GM04503 (cell line): ENCODE results near the gene TIFAB.
A peak's percentile ranks its signal among the peaks of the same experiment; 100 is the strongest.

Experiments used
- DNase-seq: peaks from one replicate; pipeline ENCODE4 v3.0.0-alpha.2; 2012; ENCODE audit warnings: low read depth

Gene TIFAB

GRCh38 chr5:135458356-135458755 is 6.2 kb upstream of the TIFAB start:
- no peak for DNase-seq

- DNase-seq, result no peak
These were observed 5.4 kb upstream of the TIFAB start for GRCh38 chr5:135457424-135458071.

- peak; percentile 54 for DNase-seq
These were observed 4.3 kb upstream of the TIFAB start for GRCh38 chr5:135456238-135457099.

- DNase-seq, result no peak
These were observed 3.7 kb upstream of the TIFAB start for GRCh38 chr5:135455876-135456237.

GRCh38 chr5:135454946-135455345 is 2.8 kb upstream of the TIFAB start:
- no peak for DNase-seq

- DNase-seq, result no peak
These were observed 1.5 kb upstream of the TIFAB start for GRCh38 chr5:135453613-135454012.

GRCh38 chr5:135451581-135452320 is 400 bp downstream of the TIFAB start:
- DNase-seq, result no peak

GRCh38 chr5:135450952-135451351 is 1.2 kb downstream of the TIFAB start:
- DNase-seq, result no peak

- DNase-seq, result no peak
These were observed 1.8 kb downstream of the TIFAB start for GRCh38 chr5:135450336-135450735.

GRCh38 chr5:135449644-135450043 is 2.5 kb downstream of the TIFAB start:
- DNase-seq, result no peak

GRCh38 chr5:135448791-135449507 is 3.2 kb downstream of the TIFAB start:
- no peak for DNase-seq

- DNase-seq, result no peak
These were observed 3.9 kb downstream of the TIFAB start for GRCh38 chr5:135448071-135448739.

- DNase-seq, result no peak
These were observed 4.7 kb downstream of the TIFAB start, which contains the start of gene DCANP1 for GRCh38 chr5:135447298-135447929. TSS of gene DCANP1 (minus strand) at chr5:135447348. CDS start at chr5:135447108, 240 bp downstream.

GRCh38 chr5:135446615-135447014 is 5.5 kb downstream of the TIFAB start:
- no peak for DNase-seq

GRCh38 chr5:135446206-135446605 is 5.9 kb downstream of the TIFAB start:
- no peak for DNase-seq

- DNase-seq, result no peak
These were observed 6.7 kb downstream of the TIFAB start for GRCh38 chr5:135445306-135445985.

GRCh38 chr5:135444881-135445280 is 7.3 kb downstream of the TIFAB start:
- no peak for DNase-seq

GRCh38 chr5:135444360-135444759 is 7.8 kb downstream of the TIFAB start:
- DNase-seq, result no peak

- DNase-seq, result no peak
These were observed 8.8 kb downstream of the TIFAB start for GRCh38 chr5:135443161-135443960.
